Stimulated activated CD4-positive, alpha-beta T cell treated with anti-CD3 and anti-CD28 coated beads, Interleukin-15, amount 100 ng/mL, for 24 hours (primary cell): ENCODE results near the gene ZBTB7B.

Source experiments
- DNase-seq: peaks from one replicate; pipeline ENCODE4 v3.0.0-alpha.2; 2020

ZBTB7B gene

DNA sequence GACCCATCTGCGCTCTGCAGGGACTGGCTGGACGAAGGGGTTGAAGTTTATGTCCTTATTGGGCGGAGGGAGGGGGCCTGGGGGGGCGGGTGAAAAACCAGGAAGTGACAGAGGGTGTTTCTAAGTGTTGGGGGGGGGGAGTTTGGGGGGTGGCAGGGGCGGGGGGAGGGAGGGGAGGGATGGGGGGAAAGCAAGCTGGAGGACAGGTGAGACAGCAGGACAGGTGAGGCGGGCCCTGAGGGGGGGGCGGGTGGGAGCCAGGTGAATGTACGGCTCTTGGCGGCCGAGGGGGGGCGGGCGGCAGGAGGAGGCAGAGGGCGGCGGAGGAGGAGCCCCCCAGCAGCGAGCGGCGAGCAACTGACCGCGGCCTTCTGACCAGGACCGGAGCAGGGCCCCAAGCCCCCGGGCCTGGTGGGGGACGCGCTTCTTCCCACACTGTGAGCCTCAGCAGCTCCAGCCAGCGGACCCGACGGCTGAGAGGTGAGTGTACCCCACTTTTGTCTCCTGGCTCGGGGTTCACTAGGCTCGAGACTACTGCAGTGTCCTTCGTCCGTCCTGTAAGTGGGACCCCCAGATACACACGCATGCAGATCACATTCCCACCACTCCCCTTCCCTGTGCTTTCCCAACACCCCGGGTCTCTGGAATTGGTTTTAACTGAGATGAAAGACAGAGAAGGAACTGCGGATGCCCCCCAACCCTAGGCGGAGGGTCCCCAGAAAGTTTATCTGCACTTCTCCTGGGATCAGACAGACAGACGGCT, at the start of gene ZBTB7B:
Gene ZBTB7B (plus strand): TSS at position 339 of the 763 bp plus-strand sequence. CDS start 11,859 bp downstream, outside the sequence.
- DNase-seq, result no peak

GRCh38 chr1:154953611-154954038, 49.0 kb upstream of the ZBTB7B start:
- no peak for DNase-seq

DNA sequence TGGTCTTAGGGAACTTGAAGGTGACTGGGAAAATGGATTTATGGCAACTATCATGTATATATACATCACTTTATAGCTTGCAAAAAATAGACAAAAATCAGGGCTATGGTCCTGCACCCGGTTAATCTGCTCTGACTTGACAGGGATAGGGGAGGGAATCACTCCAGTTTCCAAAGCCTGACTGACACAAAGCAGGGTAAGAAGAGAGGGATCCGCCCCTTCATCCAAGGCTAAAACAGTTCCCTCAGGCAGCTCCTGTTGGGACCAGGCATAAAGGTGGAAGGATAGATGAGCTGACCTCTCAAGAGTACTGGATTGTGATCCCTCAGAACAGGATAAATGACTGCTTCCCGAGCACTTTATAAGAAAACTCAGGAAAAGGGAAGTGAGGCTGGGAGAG, 48.1 kb upstream of the ZBTB7B start:
- DNase-seq, result no peak

DNA sequence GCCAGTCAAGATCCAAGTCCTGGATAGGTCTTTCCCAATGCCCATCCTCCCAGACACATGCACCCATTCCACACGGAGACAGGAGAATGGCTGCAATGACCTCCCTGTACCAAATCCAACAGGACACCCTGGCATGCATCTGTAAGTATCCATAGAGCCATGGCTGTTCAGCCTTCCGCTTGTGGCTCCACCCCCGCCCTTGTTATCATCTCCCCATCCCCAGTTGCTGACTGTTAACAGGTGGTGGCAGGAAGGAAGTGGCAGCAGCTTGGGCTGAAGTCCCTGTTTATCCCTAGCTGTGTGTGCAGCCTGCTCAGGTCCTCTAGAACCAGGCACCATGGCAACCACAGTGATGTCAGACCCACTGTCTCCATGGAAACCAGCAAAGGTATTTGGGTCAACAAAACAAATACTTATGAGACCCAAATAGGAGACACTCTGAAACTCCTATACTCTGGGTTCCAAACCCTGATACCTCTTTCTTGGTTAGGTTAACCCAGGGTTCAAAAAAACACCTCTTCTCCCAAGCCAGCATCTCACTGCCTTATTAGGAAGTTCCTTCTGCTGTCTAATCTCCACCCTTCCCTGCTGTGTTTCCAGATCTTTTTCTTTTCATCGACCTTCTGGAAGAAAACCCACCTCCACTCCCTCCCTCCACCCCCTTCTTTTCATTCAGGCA, 47.4 kb upstream of the ZBTB7B start:
- peak; percentile 83 for DNase-seq

- peak; percentile 82 for DNase-seq
These were observed 46.7 kb upstream of the ZBTB7B start, which contains the start of gene PBXIP1 for GRCh38 chr1:154955718-154956543. PBXIP1 (minus strand) TSS chr1:154956099; CDS start chr1:154953721, 2,378 bp downstream.

GRCh38 chr1:154956544-154956941, 46.1 kb upstream of the ZBTB7B start:
- no peak for DNase-seq

DNA sequence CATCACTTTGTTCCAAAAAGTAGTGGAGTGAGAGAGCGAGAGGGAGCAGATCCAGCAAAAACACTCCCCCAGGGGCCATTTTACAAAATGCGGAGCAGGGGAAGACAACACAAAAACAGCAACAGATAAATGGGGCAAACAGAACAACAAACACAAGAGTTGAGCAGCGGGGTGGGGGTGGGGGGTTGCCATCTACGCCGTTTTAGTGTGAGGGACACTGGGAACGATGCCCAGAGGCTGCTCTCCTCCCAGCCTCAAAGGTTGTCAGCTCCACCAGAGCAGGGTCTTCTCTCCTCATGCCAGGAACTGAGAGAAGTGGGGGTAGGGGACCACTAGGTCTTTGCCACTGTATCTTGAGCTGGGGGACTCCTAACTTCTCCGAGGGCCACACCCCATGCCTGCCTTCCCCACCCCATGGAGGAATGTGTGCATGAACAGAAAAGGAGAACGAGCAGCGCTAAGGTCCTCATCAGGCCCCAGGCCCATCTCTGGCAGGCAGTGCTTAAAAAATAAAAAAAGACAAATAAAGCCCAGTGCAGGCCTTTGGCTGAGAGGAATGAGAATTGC, 45.4 kb upstream of the ZBTB7B start:
- DNase-seq, result no peak

DNA sequence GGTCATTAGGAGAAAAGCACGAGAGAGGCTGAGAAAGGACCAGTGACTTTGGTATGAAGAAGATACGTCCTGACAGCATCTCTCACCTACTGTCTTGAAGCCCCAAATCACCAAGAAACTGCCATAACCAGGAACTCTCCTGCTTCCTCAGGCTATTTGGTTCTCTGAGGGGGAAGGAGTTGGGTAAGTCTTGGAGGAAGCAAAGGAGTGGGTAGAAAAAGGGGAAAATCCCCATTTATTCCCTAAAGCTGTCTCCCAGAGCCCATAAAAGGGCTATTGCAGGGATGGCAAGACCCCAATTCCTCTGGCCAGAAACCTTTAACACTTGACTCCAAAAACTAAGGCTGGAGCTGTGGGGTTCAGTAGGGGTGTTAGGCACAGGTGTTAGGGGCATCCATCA, 44.6 kb upstream of the ZBTB7B start:
- DNase-seq, result no peak

DNA sequence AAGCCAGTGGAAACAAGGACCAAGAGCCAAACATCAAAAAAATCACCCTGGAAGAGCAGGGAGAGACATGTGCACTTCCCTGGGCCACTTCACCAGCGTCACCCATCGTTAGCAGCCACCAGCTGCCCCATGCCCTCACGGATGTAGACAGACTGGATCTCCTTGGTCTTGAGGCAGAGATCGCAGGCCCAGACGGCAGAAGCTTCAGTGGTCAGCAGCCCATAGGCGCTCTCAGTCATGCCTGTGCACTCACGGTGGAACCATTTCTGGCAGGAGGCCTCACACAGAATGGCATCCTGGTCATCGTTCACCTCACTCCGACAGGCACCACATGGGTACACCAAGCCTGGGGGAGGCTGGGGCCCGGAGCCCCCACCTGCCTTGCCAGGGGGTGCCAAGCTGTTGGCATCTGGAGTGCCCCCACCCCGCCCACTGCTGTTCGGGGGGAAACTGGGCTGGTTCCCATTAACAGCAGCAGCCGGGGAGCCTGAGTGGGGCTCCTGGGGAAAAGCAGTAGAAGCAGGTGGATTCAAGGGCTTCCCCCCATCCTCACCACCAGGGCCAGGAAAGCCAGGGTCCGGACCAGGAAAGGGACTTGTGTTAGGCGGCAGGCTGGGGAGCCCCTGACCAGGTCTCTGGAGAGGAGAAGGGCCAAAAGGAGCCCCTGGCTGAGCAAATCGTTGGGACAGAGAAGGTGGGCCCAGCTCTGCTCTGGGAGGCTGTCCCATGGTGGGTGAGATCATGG, 43.7 kb upstream of the ZBTB7B start:
- DNase-seq, result no peak

GRCh38 chr1:154959426-154959780, 43.2 kb upstream of the ZBTB7B start:
- DNase-seq, result no peak

DNA sequence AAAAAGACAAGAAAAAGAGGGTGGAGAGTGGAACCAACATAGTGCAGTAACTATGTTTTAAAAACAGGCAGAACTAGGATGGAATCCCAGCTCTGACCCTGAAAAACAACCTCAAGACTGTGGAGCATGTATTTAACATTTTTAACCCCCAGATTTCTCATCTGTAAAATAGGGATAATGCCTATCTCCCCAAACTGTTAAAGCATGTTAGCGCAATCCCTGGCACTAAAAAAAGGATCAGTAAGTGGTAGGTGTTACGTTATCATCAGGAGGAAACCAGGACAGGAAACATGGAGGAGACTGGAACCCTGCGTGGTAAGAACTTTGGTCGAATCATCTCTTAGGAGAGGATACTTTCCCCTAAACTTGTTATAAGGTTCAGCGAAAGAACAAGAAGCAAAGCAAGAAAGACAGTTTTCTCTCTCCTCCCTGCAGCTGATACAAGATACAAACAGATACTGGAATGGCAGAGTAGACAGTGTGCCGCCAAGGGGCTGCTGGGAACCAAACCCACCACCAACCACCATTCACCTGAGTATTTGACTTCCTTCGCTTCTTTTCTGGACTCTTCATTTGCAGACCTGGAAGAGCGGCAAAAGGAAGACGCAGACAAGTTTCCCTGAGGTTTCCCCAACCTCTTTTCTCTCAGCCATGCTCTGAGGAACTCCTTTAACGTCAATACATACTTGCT, 42.0 kb upstream of the ZBTB7B start:
- no peak for DNase-seq

- DNase-seq, result peak; percentile 93
These were observed 41.1 kb upstream of the ZBTB7B start, which contains the start of gene PYGO2 for GRCh38 chr1:154961207-154962155. PYGO2 (minus strand) TSS chr1:154961782; CDS start chr1:154961576, 206 bp downstream.

GRCh38 chr1:154962156-154962749, 40.3 kb upstream of the ZBTB7B start:
- peak; percentile 48 for DNase-seq

- DNase-seq, result no peak
These were observed 39.7 kb upstream of the ZBTB7B start for GRCh38 chr1:154962795-154963330.

DNA sequence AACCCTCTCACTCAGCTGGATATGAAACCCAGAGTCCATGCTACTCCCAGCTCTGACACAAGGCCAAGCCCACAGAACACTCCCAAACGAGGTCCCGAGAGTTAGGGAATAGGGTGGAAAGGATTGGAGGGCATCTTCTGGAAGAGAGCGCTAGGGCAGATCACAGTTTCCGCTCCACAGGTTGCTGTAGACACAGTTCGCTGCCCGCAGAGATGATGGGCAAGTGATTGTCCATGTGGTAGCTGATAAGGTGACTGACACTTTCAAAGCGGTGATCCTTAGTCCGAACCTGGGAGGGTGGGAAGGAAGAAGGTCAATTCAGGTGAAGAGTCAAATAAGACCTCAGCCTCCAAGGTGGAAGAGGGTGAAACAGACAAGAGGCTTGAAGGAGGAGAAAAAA, 39.0 kb upstream of the ZBTB7B start:
- DNase-seq, result no peak

DNA sequence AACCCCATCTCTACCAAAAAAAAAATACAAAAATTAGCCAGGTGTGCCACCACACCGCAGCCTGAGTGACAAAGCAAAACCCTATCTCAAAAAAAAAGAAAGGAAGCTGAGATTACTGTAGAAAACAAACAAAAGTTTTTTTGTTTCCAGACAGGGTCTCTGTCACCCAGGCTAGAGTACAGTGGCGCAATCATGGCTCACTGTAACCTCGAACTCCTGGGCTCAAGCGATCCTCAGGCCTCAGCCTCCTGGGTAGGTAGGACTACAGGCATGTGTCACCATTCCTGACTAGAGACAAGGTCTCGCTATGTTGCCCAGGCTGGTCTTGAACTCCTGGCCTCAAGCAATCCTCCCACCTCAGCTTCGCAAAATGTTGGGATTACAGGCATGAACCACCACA, 38.2 kb upstream of the ZBTB7B start:
- DNase-seq, result no peak

- DNase-seq, result no peak
These were observed 36.5 kb upstream of the ZBTB7B start for GRCh38 chr1:154966111-154966510.

DNA sequence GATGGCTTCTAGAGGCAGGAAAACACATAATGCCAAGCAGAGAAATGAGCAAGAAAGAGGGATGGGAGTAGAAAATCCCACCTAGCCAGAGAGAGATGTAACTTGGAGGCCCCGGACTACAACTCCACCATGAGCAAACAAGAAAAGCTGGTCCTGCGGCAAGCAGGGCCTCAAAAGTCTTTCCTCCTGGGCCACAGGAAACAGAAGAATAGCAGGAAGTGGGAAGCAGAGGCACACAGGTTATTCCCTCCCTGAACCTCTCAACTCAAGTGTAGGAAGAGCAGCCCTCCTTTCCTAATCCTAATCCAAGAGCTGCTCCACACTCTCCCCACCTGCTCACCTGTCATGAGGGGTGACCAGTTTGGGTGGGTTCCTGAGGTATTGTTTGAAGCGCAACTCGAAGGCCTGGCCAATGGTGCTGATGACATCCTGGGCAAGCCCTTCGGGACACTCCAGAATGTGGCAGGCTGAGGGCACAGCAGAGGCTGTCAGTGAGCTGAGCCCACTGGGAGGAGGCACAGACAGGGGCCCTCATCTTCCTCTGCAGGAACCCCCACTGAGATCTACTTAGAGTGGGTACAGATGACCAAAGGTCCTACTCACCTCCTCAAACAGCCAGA, 35.2 kb upstream of the ZBTB7B start:
- no peak for DNase-seq

DNA sequence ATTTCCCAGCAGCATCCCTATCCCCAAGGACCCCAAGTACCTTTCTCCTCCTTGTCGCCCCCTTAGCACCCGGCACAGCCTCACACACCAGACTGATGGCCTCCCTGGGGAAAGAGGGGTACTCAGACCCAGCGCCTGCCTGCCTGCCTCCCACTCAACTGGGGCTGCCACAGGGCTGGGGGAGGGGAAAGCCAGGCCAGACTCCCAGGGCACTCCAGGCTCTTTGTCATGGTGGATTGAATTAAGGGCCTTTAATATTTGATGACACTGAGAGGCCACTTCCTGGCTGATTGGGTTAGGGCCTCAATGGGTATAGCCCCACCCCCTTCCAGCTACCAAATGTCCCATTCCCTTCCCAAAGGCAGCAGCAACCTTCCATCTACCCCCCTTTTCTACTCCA, 33.9 kb upstream of the ZBTB7B start:
- no peak for DNase-seq
